Endothelial cell (in vitro differentiated cells): Measurements from ENCODE around the gene FMO5. TPM values are rescaled to one million over a fixed set of nuclear protein-coding genes. Genes with fewer than 3 reads are reported as not detected.

Experiments
- DNase-seq: peaks from one replicate; pipeline ENCODE4 v3.0.0; 2021; ENCODE audit warnings: low spot score
- H3K27ac Mint-ChIP-seq: one replicate; pipeline ENCODE4 v1.8.0; 2021; ENCODE audit warnings: mixed read lengths, inconsistent platforms; ENCODE audit not compliant: unreplicated experiment
- H3K27me3 Mint-ChIP-seq: one replicate; pipeline ENCODE4 v1.8.0; 2021; ENCODE audit warnings: mild to moderate bottlenecking, moderate library complexity, mixed read lengths, inconsistent platforms; ENCODE audit not compliant: unreplicated experiment
- H3K36me3 Mint-ChIP-seq: one replicate; pipeline ENCODE4 v1.8.0; 2021; ENCODE audit warnings: mild to moderate bottlenecking, low read depth, mixed read lengths, inconsistent platforms; ENCODE audit not compliant: unreplicated experiment
- H3K4me1 Mint-ChIP-seq: one replicate; pipeline ENCODE4 v1.8.0; 2021; ENCODE audit warnings: mild to moderate bottlenecking, mixed read lengths, inconsistent platforms; ENCODE audit not compliant: unreplicated experiment
- H3K4me3 Mint-ChIP-seq: one replicate; pipeline ENCODE4 v1.8.0; 2021; ENCODE audit warnings: mild to moderate bottlenecking, mixed read lengths, inconsistent platforms; ENCODE audit not compliant: unreplicated experiment
- H3K9me3 Mint-ChIP-seq: one replicate; pipeline ENCODE4 v1.8.0; 2021; ENCODE audit warnings: mixed read lengths, inconsistent platforms; ENCODE audit not compliant: unreplicated experiment
- CTCF ChIP-seq: fragments of 200-600 bp; sonication (generic); IDR thresholded peaks from one replicate; pipeline ENCODE4 v1.5.0; 2021; ENCODE audit warnings: antibody characterized with exemption; ENCODE audit not compliant: unreplicated experiment
- total RNA-seq: library from RNA; stranded (reverse); fragmentation: NEBNext Ultra II Directional; extraction: Animal tissue kit (Norgen Biotek cat#: 25700); gene quantifications from one replicate; pipeline ENCODE4 v1.2.1, GENCODE V29; 2021; ENCODE audit not compliant: unreplicated experiment

FMO5 gene
- total RNA-seq, 1 donor from 2014 or later = 1.6 TPM

GRCh38 chr1:147177611-147178380 is 47.3 kb downstream of the FMO5 start:
- peaks cover 9% of the 10 kb centered on the region for H3K4me1 Mint-ChIP-seq
- H3K27ac Mint-ChIP-seq = no peak overlapping the region
- peaks cover 2% of the 10 kb centered on the region for H3K27me3 Mint-ChIP-seq
- TF ChIP-seq CTCF = no peak
- H3K36me3 Mint-ChIP-seq = no peaks in the 10 kb centered on the region
- no peak overlapping the region for H3K4me3 Mint-ChIP-seq
- no peaks in the 10 kb centered on the region for H3K9me3 Mint-ChIP-seq
- DNase-seq = no peak

DNA sequence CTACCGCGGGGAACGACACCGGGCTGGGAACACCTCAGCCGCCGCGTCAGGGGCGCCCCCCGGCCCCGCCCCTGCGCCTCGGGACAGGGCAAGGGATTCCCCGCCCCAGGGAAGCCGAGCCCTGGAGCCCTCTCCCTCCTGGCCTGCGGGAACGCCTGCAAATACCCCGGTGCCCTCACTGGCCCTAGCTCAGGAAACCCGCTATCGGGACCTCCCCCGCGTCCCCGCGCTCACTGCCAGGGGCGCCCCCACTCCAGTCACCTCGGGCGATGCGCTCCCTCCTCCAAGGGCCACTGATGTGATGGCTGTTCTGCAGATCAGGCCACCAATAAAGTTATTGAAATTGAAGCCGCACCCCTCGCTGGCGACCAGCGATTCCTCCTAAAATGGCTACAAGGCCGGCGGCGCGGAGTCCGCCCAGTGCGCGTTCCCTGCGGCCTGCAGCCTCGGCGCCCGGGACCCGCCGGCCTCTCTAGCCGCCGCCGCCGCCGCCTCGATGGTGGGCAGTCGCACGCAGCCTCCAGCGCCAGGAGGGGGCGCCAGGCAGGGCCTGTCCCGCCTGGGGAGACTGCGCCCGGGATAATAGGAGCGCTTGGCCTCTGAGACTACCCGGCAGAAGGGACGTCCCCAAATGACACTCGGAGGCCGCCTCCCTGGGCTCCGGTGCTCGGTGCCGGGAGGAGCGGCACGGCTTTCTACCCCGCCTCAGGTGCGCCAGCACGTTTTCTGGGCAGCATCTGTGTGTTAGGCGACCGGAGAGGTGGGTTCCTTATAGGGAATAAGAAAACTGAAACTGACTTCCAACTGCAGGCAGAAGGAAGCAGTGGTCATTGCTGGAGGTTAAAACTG is 52.7 kb downstream of the FMO5 start, which contains the start of gene PRKAB2:
TSS of gene PRKAB2 (minus strand) at position 303 of the 849 bp plus-strand sequence. CDS start 326 bp downstream, outside the sequence.
- Mint-ChIP-seq H3K4me1 (peaks cover 29% of the 10 kb centered on the region), H3K27ac (peak within 1 kb of the TSS; percentile 98), H3K9me3 (no peaks in the 10 kb centered on the region), H3K36me3 (no peaks in the 10 kb centered on the region), H3K27me3 (peaks cover 2% of the 10 kb centered on the region), H3K4me3 (peak within 1 kb of the TSS; percentile 99)
- peak; percentile 84 for TF ChIP-seq CTCF
- DNase-seq = peak; percentile 100

GRCh38 chr1:147171399-147172167 is 53.6 kb downstream of the FMO5 start:
- peak overlapping the region; percentile 96 for H3K4me3 Mint-ChIP-seq
- H3K4me1 Mint-ChIP-seq = peaks cover 29% of the 10 kb centered on the region
- peak overlapping the region; percentile 68 for H3K27ac Mint-ChIP-seq
- no peak for DNase-seq
- H3K9me3 Mint-ChIP-seq = no peaks in the 10 kb centered on the region
- no peaks in the 10 kb centered on the region for H3K36me3 Mint-ChIP-seq
- no peak for TF ChIP-seq CTCF
- peaks cover 2% of the 10 kb centered on the region for H3K27me3 Mint-ChIP-seq

DNA sequence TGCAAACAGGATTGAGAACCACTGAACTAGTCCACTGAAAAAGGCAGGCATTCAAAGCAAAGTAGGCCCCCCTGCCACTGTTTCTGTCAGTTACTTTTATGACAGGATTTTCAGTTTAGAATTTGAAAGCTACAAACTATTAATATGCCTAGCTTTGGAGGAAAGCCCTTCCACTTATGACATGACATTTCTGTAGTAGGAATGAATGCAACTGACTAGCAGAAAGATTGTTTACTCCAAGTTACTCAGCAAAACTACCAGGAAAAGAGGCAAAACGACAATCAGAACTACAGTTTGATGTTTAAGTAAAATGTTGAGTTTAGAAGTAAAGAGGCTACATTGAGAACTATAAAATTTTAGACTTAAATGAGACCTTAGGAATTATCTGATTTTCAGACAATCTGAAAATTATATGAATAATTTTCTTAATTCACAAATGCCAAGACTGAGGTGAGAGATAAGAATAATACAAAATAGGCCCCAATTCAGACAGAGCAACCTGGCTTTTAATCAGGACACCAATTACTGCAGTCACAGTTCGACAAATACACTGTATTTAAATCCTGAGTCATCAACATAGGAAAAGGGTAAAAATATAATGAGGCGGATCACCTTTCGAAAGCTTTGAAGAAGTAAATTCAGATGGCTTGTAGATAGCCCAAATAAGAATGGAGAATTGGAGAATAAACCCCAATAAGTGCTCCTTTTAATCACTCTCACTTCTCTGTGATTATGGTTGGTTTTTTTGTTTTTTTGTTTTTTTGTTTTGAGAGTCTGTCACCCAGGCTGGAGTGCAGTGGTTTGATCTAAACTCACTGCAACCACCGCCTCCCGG is 55.1 kb downstream of the FMO5 start:
- no peak for TF ChIP-seq CTCF
- no peak overlapping the region for H3K27ac Mint-ChIP-seq
- peaks cover 4% of the 10 kb centered on the region for H3K36me3 Mint-ChIP-seq
- H3K9me3 Mint-ChIP-seq = no peaks in the 10 kb centered on the region
- H3K4me1 Mint-ChIP-seq = peaks cover 29% of the 10 kb centered on the region
- DNase-seq = no peak
- H3K27me3 Mint-ChIP-seq = peaks cover 2% of the 10 kb centered on the region
- peak overlapping the region; percentile 86 for H3K4me3 Mint-ChIP-seq
